KOPT-K1 (cell line): ENCODE results near the gene GNG8.
A peak's percentile ranks its signal among the peaks of the same experiment; 100 is the strongest.
"Not testable (repeated sequence)": the region's sequence is repeated elsewhere in the genome, so short reads cannot be mapped to it uniquely, and the experiment has no call there.

Source experiments
- H3K27ac ChIP-seq: fragments of 200-600 bp; sonication (generic); 2 replicates; pipeline ENCODE4 v1.5.1; 2016; ENCODE audit warnings: antibody characterized with exemption, mild to moderate bottlenecking, low read depth, low read length; ENCODE audit not compliant: poor library complexity, severe bottlenecking
- H3K36me3 ChIP-seq: fragments of 200-600 bp; sonication (generic); 2 replicates; pipeline ENCODE4 v1.5.1; 2017; ENCODE audit warnings: antibody characterized with exemption, mild to moderate bottlenecking, low read length, moderate library complexity; ENCODE audit not compliant: insufficient read depth
- H3K9me3 ChIP-seq: fragments of 200-600 bp; sonication (generic); 2 replicates; pipeline ENCODE4 v1.5.1; 2017; ENCODE audit warnings: antibody characterized with exemption, low read length, mild to moderate bottlenecking; ENCODE audit not compliant: insufficient read depth, poor library complexity, severe bottlenecking

The GNG8 gene

DNA sequence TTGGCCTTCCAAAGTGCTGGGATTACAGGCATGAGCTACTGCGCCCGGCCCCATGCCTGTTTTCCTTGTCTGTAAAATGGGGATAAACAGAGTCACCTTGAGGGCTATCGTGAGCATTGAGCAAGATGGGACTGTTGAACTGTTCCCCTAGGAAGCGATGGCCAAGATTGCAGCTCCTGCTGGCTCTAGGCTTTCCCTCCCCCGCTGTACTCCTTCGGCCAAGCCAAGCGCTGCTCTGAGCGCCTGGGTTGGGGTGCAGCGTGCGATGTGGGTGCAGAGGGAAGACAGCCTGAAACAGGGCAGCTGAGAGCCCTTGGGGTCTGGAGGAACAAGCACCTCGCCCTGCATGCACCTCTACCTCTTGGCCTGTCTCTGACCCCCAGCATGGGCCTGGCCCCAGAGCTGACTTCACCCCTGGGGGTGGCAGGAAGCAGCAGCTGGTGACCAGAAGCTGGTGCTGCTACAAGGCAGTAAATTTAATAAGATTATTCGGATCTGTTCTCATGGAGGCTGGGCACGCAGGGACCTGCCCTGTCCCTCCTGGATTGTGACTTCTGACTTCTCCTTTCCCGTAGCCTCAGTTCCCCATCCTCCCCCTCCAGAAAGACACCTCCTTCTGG, 5.3 kb downstream of the GNG8 start:
- Histone ChIP-seq H3K27ac (no peak overlapping the region), H3K9me3 (no peaks in the 10 kb centered on the region), H3K36me3 (no peaks in the 10 kb centered on the region)

DNA sequence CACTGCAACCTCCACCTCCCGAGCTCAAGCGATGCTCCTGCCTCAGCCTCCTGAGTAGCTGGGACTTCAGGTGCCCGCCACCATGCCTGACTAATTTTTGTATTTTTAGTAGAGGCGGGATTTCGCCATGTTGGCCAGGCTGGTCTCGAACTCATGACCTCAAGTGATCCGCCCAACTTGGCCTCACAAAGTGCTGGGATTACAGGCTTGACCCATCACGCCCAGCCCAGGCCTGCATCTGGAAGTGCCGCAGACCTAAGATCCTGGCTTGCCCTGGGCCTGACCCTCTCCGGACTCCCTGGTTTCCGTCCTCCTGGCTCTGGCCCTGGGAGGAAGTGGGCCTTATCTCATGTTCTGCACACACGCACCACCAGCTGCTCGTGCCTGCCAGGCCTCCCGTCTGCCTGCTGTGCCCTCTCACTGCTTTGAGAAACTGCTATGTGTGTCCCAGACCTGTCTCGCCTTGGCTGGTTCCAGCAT, 6.4 kb downstream of the GNG8 start:
- no peak overlapping the region for H3K27ac ChIP-seq
- no peaks in the 10 kb centered on the region for H3K9me3 ChIP-seq
- no peaks in the 10 kb centered on the region for H3K36me3 ChIP-seq

- H3K27ac ChIP-seq, H3K36me3 ChIP-seq, H3K9me3 ChIP-seq: not testable (repeated sequence)
These were observed 7.0 kb downstream of the GNG8 start for GRCh38 chr19:46628970-46629369.

DNA sequence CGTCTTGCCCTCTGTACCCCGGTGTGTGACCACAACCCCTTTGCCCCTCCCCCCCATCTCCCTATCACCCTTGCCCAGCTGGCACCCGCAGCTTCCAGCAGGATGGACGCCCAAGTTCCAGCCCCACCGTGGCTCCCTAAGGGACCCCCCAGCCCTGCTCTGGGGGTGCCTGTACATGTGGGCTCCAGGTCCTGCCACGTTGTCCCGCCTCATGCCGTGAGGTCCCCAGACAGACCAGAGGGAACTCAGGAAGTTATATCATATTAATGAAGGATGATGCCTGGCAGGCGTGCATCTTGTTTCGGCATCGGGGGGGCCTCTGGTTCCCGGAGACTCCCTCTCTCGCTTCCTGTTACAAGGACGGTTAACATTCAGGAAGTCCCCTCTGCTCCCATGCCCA, 9.6 kb downstream of the GNG8 start:
- Histone ChIP-seq H3K27ac (no peak overlapping the region), H3K36me3 (no peaks in the 10 kb centered on the region), H3K9me3 (no peaks in the 10 kb centered on the region)

DNA sequence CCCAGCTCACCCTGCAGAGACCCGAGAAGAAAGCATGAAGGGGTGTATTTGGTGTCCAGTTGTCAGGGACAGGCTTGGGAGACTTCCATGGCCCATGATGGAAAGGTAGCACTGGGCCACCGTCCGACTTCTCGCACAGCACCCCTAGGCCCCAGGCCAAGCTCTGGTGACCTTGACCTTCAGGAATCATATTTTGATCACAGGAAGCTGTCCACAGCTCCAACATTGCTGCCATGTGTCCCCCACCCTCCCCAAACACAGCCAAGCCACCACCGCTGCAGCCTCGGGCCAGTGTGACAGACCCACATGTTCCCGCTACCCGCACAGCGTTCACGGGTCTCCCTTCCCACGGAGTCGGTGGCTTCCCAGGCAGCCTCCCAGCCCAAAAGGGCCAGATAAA, 10.3 kb downstream of the GNG8 start:
- Histone ChIP-seq H3K27ac (no peak overlapping the region), H3K36me3 (no peaks in the 10 kb centered on the region), H3K9me3 (no peaks in the 10 kb centered on the region)

DNA sequence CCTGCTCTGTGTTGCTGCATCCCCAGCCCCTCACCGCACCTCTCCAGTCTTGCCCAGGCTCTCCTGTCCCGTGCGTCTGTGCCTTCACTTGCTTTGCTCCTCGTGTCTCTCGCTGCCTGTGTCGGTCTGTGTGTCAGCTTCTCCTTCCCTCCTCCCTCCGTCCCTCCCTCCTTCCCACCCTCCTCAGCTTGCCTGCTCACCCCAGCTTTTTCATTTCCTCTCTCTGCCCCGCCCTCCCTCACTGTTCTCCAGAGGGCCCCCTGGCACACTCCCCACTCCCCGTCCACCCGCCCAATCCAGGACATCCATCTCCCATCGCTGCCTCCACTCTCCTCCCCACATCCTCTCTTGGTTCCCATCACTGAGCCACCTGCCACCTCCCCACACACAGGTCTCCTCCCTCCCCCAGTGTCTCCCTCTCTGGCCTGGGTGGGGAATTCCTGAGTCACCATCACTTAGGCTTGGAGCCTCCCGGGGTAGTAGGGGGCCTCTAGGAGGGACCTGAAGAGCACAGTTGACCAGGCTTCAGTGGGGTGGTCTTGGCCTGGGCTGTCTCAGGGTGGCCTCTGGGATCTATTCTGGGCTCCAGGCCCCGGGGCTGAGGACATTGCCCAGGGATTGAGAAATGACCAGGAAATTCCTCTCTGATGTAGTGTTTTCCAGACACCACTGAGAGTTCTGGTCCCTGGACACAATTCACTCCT, 10.9 kb downstream of the GNG8 start, which contains the start of gene PTGIR:
Gene PTGIR, minus strand, starts transcription at position 132 of the 704 bp plus-strand sequence. CDS start 864 bp downstream, outside the sequence.
- no peak within 1 kb of the TSS for H3K27ac ChIP-seq
- H3K36me3 ChIP-seq = no peaks in the 10 kb centered on the region
- H3K9me3 ChIP-seq = no peaks in the 10 kb centered on the region

GRCh38 chr19:46623915-46624502, 12.0 kb downstream of the GNG8 start:
- Histone ChIP-seq H3K27ac (no peak overlapping the region), H3K36me3 (no peaks in the 10 kb centered on the region), H3K9me3 (no peaks in the 10 kb centered on the region)

GRCh38 chr19:46622118-46622446, 13.9 kb downstream of the GNG8 start:
- no peak overlapping the region for H3K27ac ChIP-seq
- H3K36me3 ChIP-seq = no peaks in the 10 kb centered on the region
- no peaks in the 10 kb centered on the region for H3K9me3 ChIP-seq

GRCh38 chr19:46621191-46622117, 14.5 kb downstream of the GNG8 start:
- Histone ChIP-seq H3K9me3 (no peaks in the 10 kb centered on the region), H3K36me3 (no peaks in the 10 kb centered on the region), H3K27ac (no peak overlapping the region)

GRCh38 chr19:46620716-46621115, 15.3 kb downstream of the GNG8 start:
- no peaks in the 10 kb centered on the region for H3K36me3 ChIP-seq
- H3K27ac ChIP-seq = no peak overlapping the region
- H3K9me3 ChIP-seq = no peaks in the 10 kb centered on the region

DNA sequence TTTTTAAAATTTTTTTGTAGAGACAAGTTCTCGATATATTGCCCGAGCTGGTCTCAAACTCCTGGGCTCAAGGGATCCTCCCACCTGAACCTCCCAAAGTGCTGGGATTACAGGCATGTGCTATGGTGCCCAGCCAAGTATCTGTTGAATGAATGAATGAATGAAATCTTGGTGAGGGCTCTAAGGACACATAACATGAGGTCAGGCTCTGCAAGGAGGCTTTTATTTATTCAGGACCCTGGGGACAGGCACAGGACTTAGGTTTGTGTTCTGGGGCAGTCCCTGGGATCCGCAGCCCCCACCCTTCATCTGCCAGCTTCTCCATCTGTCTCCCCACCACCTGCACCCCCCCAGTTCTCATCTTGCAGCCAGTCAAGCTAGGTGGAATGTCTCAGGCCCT, 15.7 kb downstream of the GNG8 start:
- no peaks in the 10 kb centered on the region for H3K9me3 ChIP-seq
- no peak overlapping the region for H3K27ac ChIP-seq
- no peaks in the 10 kb centered on the region for H3K36me3 ChIP-seq

DNA sequence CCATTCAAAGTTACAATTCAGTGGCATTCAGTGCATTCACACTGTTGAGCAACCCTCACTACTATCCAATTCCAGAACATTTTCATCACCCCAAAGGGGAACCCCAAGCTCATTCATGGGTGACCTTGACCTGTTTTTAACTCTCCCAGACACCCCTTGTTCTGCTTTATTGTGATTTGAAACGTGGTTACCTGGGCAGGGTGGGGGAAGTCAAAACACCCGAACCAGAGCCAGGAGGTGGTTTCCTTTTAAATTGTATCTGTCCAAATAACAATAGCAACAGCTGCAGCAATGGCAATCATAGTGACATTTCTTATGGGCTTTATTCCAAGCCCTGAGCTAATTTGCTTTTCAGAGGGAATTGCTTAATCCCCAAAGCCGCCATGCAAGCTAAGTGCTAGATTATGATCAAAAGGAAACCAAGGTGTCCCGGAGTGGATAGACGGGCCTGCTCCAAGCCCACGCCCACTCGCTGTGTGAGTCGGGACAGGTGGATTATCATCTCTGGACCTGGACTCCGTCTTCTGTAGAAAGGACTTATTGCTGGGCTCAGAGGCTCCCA, 17.3 kb downstream of the GNG8 start:
- H3K36me3 ChIP-seq = no peaks in the 10 kb centered on the region
- no peaks in the 10 kb centered on the region for H3K9me3 ChIP-seq
- no peak overlapping the region for H3K27ac ChIP-seq

DNA sequence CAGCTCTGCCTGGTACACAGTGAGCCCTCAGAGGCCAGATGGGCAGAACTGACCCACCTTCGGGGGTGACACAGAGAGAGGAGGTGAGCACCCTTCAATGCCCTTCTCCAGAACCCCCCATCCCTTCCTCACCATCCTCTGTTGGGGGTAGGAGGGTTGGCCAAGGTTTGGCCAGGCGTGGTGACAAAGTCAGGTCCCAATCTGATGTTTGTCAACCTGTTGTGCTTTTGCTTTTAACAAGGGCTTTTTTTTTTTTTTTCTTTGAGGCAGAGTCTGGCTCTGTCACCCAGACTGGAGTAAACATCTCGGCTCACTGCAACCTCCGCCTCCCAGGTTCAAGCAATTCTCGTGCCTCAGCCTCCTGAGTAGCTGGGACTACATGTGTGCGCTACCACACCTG, 18.4 kb downstream of the GNG8 start:
- Histone ChIP-seq H3K9me3 (no peaks in the 10 kb centered on the region), H3K36me3 (no peaks in the 10 kb centered on the region), H3K27ac (no peak overlapping the region)

GRCh38 chr19:46616631-46617322, 19.2 kb downstream of the GNG8 start:
- Histone ChIP-seq H3K27ac (peak overlapping the region; percentile 20), H3K9me3 (no peaks in the 10 kb centered on the region), H3K36me3 (no peaks in the 10 kb centered on the region)
